Kidney (tissue), 14 donors: ENCODE measurements around the gene NPFFR1. TPM values are rescaled to one million over a fixed set of nuclear protein-coding genes. Genes with fewer than 3 reads are reported as not detected.
A peak's percentile ranks its signal among the peaks of the same experiment; 100 is the strongest.

Experiments
- DNase-seq, 5 donors: peaks; one replicate each; pipeline ENCODE4 v3.0.0-alpha.2; 2013 to 2020
- FAIRE-seq: peaks from 2 replicates; lab custom pipeline; 2012; peaks lifted over from hg19 to GRCh38; lab: Jason Lieb, UNC
- H3K27ac ChIP-seq, 2 donors: one replicate each; pipeline ENCODE4 v1.7.0; 2013; ENCODE audit warnings: low read depth in 2 of 2, low read length in 2 of 2, inconsistent platforms in 1 of 2
- H3K27me3 ChIP-seq: one replicate; pipeline ENCODE4 v1.7.1; 2013; ENCODE audit warnings: low read length, inconsistent platforms; ENCODE audit not compliant: control insufficient read depth, insufficient read depth
- H3K36me3 ChIP-seq, 3 donors: one replicate each; pipeline versions ENCODE4 v1.7.0 to v1.7.1; 2013; ENCODE audit warnings: low read length in 3 of 3, control low read depth in 1 of 3, inconsistent platforms in 1 of 3; ENCODE audit not compliant: insufficient read depth in 3 of 3, control insufficient read depth in 2 of 3
- H3K4me1 ChIP-seq, 3 donors: one replicate each; pipeline versions ENCODE4 v1.7.0 to v1.7.1; 2013; ENCODE audit warnings: low read length in 3 of 3, inconsistent platforms in 1 of 3, low read depth in 1 of 3; ENCODE audit not compliant: control insufficient read depth in 2 of 3, insufficient read depth in 2 of 3
- H3K4me3 ChIP-seq, 3 donors: one replicate each; pipeline versions ENCODE4 v1.7.0 to v1.8.1; 2013; ENCODE audit warnings: low read length in 3 of 3, control low read depth in 1 of 3, inconsistent platforms in 1 of 3
- H3K9ac ChIP-seq, 3 donors: one replicate each; pipeline versions ENCODE4 v1.7.0 to v1.7.1; 2013; ENCODE audit warnings: low read length in 3 of 3, control low read depth in 1 of 3, inconsistent platforms in 1 of 3
- H3K9me3 ChIP-seq, 3 donors: one replicate each; pipeline versions ENCODE4 v1.7.0 to v1.7.1; 2013; ENCODE audit warnings: low read length in 3 of 3, control low read depth in 1 of 3, inconsistent platforms in 1 of 3; ENCODE audit not compliant: control insufficient read depth in 2 of 3, insufficient read depth in 1 of 3
- CTCF ChIP-seq: IDR thresholded peaks from 3 replicates; pipeline ENCODE4 v1.5.1; 2012; ENCODE audit warnings: mild to moderate bottlenecking, moderate library complexity, borderline replicate concordance; ENCODE audit not compliant: insufficient read depth; ENCODE audit errors: extremely low read depth
- intact Hi-C: fragments of 100-400 bp; cut with DNase I; formaldehyde crosslinking; loops from one replicate; pipeline ENCODE4 v1.11.1; 2022
- polyA plus RNA-seq: library from polyadenylated mRNA; stranded (reverse); fragments of 350-450 nt; fragmentation: Illumina TruSeq; extraction: RNeasy Lipid Tissue Mini Kit (QIAGEN cat#74804); gene quantifications from one replicate; pipeline ENCODE4 v1.2.3, GENCODE V29; 2014; ENCODE audit warnings: low read depth, low replicate concordance; ENCODE audit not compliant: insufficient read depth
- total RNA-seq: library from RNA; stranded (reverse); fragmentation: NEBNext Ultra II Directional; extraction: Animal tissue kit (Norgen Biotek cat#: 25700); gene quantifications from one replicate; pipeline ENCODE4 v1.2.1, GENCODE V29; 2021
- donor health status: control.
- donor health status: control.
- donor health status: control.
- donor health status: control.
- donor health status: control.
- donor health status: DM: yes; HTN: yes; CAD: no.
- donor health status: Normal renal cell carcinoma (clear cell type).

NPFFR1 gene
- total and polyA plus RNA-seq, 2 donors from 2014 or later = 0.09 TPM; not detected in 1

- Histone ChIP-seq H3K9ac (no peak overlapping the region), H3K9me3 (no peaks in the 10 kb centered on the region), H3K27ac (no peak overlapping the region), H3K27me3 (no peaks in the 10 kb centered on the region), H3K4me1 (peaks cover 0 to 3% (median 0%) of the 10 kb centered on the region in 3 donors), H3K4me3 (no peak overlapping the region), H3K36me3 (no peaks in the 10 kb centered on the region)
- intact Hi-C loops = no loop called here
- DNase-seq (peak in 2 of 5 donors; percentile 25 to 38), FAIRE-seq (no peak)
- no peak for TF ChIP-seq CTCF
Observed at GRCh38 chr10:70234668-70235447, 48.9 kb downstream of the NPFFR1 start.

GRCh38 chr10:70233939-70234300 lies 49.9 kb downstream of the NPFFR1 start:
- H3K9ac ChIP-seq = peak overlapping the region; percentile 54 to 77 (median 60)
- H3K4me3 ChIP-seq = peak overlapping the region; percentile 76 to 90 (median 87)
- peak overlapping the region; percentile 68 to 88 for H3K27ac ChIP-seq
- peaks cover 0 to 3% (median 0%) of the 10 kb centered on the region in 3 donors for H3K4me1 ChIP-seq
- TF ChIP-seq CTCF = no peak
- FAIRE-seq (no peak), DNase-seq (peak in 2 of 5 donors; percentile 20 to 63)
- no peaks in the 10 kb centered on the region for H3K27me3 ChIP-seq
- intact Hi-C loops = no loop called here
- H3K9me3 ChIP-seq = no peaks in the 10 kb centered on the region
- H3K36me3 ChIP-seq = no peaks in the 10 kb centered on the region

- H3K4me3 ChIP-seq = peak within 1 kb of the TSS; percentile 76 to 90 (median 87)
- peak within 1 kb of the TSS; percentile 81 to 88 for H3K27ac ChIP-seq
- H3K9ac ChIP-seq = peak within 1 kb of the TSS; percentile 77 to 87 (median 85)
- H3K4me1 ChIP-seq = peaks cover 0 to 6% (median 4%) of the 10 kb centered on the region in 3 donors
- DNase-seq = peak; percentile 97 to 99 (median 98)
- no peaks in the 10 kb centered on the region for H3K36me3 ChIP-seq
- intact Hi-C loops = no loop called here
- no peaks in the 10 kb centered on the region for H3K27me3 ChIP-seq
- no peak for FAIRE-seq
- H3K9me3 ChIP-seq = no peaks in the 10 kb centered on the region
- peak; percentile 18 for TF ChIP-seq CTCF
Observed at GRCh38 chr10:70233109-70233938, 50.5 kb downstream of the NPFFR1 start, which contains the start of gene PPA1. TSS of gene PPA1 (minus strand) at chr10:70233429. CDS start at chr10:70233327, 102 bp downstream.
